Liver (tissue), 9 donors: Measurements from ENCODE around the gene SPDYC. TPM values are rescaled to one million over a fixed set of nuclear protein-coding genes. Genes with fewer than 3 reads are reported as not detected.

ENCODE experiments used
- DNase-seq: peaks from one replicate; pipeline ENCODE4 v3.0.0-alpha.2; 2017; ENCODE audit warnings: low spot score
- H3K27ac ChIP-seq, 2 donors: one replicate each; pipeline ENCODE4 v1.7.0; 2013; ENCODE audit warnings: inconsistent platforms in 2 of 2, low read length in 2 of 2, control low read depth in 1 of 2, low read depth in 1 of 2, mild to moderate bottlenecking in 1 of 2
- H3K27me3 ChIP-seq, 4 donors: one replicate each; pipeline versions ENCODE4 v1.6.1 to v1.7.0; 2013; ENCODE audit warnings: low read length in 3 of 4, inconsistent platforms in 1 of 4, mild to moderate bottlenecking in 1 of 4, moderate library complexity in 1 of 4; ENCODE audit not compliant: control insufficient read depth in 4 of 4, insufficient read depth in 4 of 4
- H3K36me3 ChIP-seq, 4 donors: one replicate each; pipeline versions ENCODE4 v1.6.1 to v1.7.0; 2013; ENCODE audit warnings: low read length in 3 of 4, mild to moderate bottlenecking in 3 of 4, low read depth in 1 of 4, moderate library complexity in 1 of 4; ENCODE audit not compliant: control insufficient read depth in 4 of 4, insufficient read depth in 3 of 4
- H3K4me1 ChIP-seq, 4 donors: one replicate each; pipeline versions ENCODE4 v1.6.1 to v1.7.0; 2013; ENCODE audit warnings: low read length in 3 of 4, mild to moderate bottlenecking in 3 of 4, moderate library complexity in 1 of 4; ENCODE audit not compliant: control insufficient read depth in 4 of 4, insufficient read depth in 4 of 4
- H3K4me3 ChIP-seq, 3 donors: one replicate each; pipeline versions ENCODE4 v1.6.1 to v1.7.0; 2013; ENCODE audit warnings: low read length in 3 of 3, control low read depth in 1 of 3, low read depth in 1 of 3, mild to moderate bottlenecking in 1 of 3
- H3K9ac ChIP-seq, 2 donors: one replicate each; pipeline ENCODE4 v1.7.0; 2013; ENCODE audit warnings: low read length in 2 of 2, mild to moderate bottlenecking in 2 of 2, moderate library complexity in 2 of 2, control low read depth in 1 of 2, low read depth in 1 of 2
- H3K9me3 ChIP-seq, 4 donors: one replicate each; pipeline versions ENCODE4 v1.6.1 to v1.7.0; 2013; ENCODE audit warnings: low read length in 3 of 4; ENCODE audit not compliant: control insufficient read depth in 4 of 4
- ATF3 ChIP-seq: IDR thresholded peaks from 2 replicates; pipeline ENCODE4 v1.6.1; 2016; ENCODE audit warnings: antibody characterized with exemption
- CTCF ChIP-seq: fragments of 150-350 bp; IDR thresholded peaks from 2 replicates; pipeline ENCODE4 v1.5.1; 2017; ENCODE audit warnings: improper control_type of control experiment, low read depth, low read length; ENCODE audit not compliant: missing input control
- EGR1 ChIP-seq, 2 donors: IDR thresholded peaks; 2 replicates each; pipeline ENCODE4 v1.6.1; 2016 to 2018; ENCODE audit warnings: antibody characterized with exemption in 2 of 2, low read depth in 2 of 2
- FOXA1 ChIP-seq: IDR thresholded peaks from 2 replicates; pipeline ENCODE4 v1.6.1; 2016; ENCODE audit warnings: antibody characterized with exemption
- FOXA2 ChIP-seq: IDR thresholded peaks from 2 replicates; pipeline ENCODE4 v1.6.1; 2016; ENCODE audit warnings: antibody characterized with exemption
- GABPA ChIP-seq, 2 donors: IDR thresholded peaks in 1 of 2; conservative IDR thresholded peaks in 1 of 2; 2 replicates each; pipeline ENCODE4 v1.6.1; 2016; ENCODE audit warnings: antibody characterized with exemption in 2 of 2, mild to moderate bottlenecking in 1 of 2, moderate library complexity in 1 of 2
- HNF4A ChIP-seq, 2 donors: conservative IDR thresholded peaks; 2 replicates each; pipeline ENCODE4 v1.6.1; 2016; ENCODE audit warnings: antibody characterized with exemption in 2 of 2, mild to moderate bottlenecking in 2 of 2
- HNF4G ChIP-seq: IDR thresholded peaks from 2 replicates; pipeline ENCODE4 v1.6.1; 2016; ENCODE audit warnings: antibody characterized with exemption
- MAX ChIP-seq: IDR thresholded peaks from 2 replicates; pipeline ENCODE4 v1.6.1; 2016; ENCODE audit warnings: antibody characterized with exemption
- NR2F2 ChIP-seq: IDR thresholded peaks from 2 replicates; pipeline ENCODE4 v1.6.1; 2016; ENCODE audit warnings: antibody characterized with exemption
- REST ChIP-seq: IDR thresholded peaks from 2 replicates; pipeline ENCODE4 v1.6.1; 2016; ENCODE audit warnings: antibody characterized with exemption, mild to moderate bottlenecking
- RXRA ChIP-seq, 2 donors: IDR thresholded peaks; 2 replicates each; pipeline ENCODE4 v1.6.1; 2017 to 2018; ENCODE audit warnings: antibody characterized with exemption in 2 of 2, mild to moderate bottlenecking in 1 of 2
- SP1 ChIP-seq: IDR thresholded peaks from 2 replicates; pipeline ENCODE4 v1.6.1; 2018; ENCODE audit warnings: antibody characterized with exemption, mild to moderate bottlenecking
- TAF1 ChIP-seq: conservative IDR thresholded peaks from 2 replicates; pipeline ENCODE4 v1.6.1; 2016; ENCODE audit warnings: antibody characterized with exemption, mild to moderate bottlenecking
- YY1 ChIP-seq: IDR thresholded peaks from 2 replicates; pipeline ENCODE4 v1.6.1; 2016; ENCODE audit warnings: antibody characterized with exemption, mild to moderate bottlenecking
- ZBTB33 ChIP-seq: IDR thresholded peaks from 2 replicates; pipeline ENCODE4 v1.6.1; 2016; ENCODE audit warnings: antibody characterized with exemption
- WGBS: extraction: QIAGEN DNeasy Blood & Tissue Kit; methylation state at CpG from one replicate; pipeline ENCODE4 v1.1.7; 2013; 5-methylcytosine and 5-hydroxymethylcytosine counted together
- polyA plus RNA-seq, 2 donors: library from polyadenylated mRNA; stranded (reverse) in 1 of 2; unstranded in 1 of 2; fragments of 200-250 nt in 1 of 2; fragments of >200 nt in 1 of 2; fragmentation: Nextera tagmentation in 1 of 2; extraction: Ambion mirVana in 1 of 2; gene quantifications; one replicate each; pipeline versions ENCODE4 v1.2.1 to v1.2.3, GENCODE V29; 2013 to 2015
- total RNA-seq, 2 donors: library from RNA; depleted of rRNA; stranded (reverse); fragments of >200 nt; gene quantifications; one replicate each; pipeline ENCODE4 v1.2.3, GENCODE V29; 2014
- donor health status: healthy.
- donor health status: healthy.
- donor health status: healthy.
- donor health status: healthy.
- donor health status: healthy.

Gene SPDYC
- total and polyA plus RNA-seq, 4 donors = 0.08 to 1.1 (median 0.52) TPM; not detected in 1

GRCh38 chr11:65211293-65212105, 41.5 kb downstream of the SPDYC start:
- H3K9ac ChIP-seq = no peak overlapping the region
- DNase-seq = no peak
- peaks cover 12 to 29% (median 15%) of the 10 kb centered on the region in 4 donors for H3K4me1 ChIP-seq
- TF ChIP-seq HNF4A (conservative IDR thresholded peaks at IDR 0.05) (no peak), YY1 (no peak), REST (no peak), TAF1 (no peak), FOXA1 (no peak), ATF3 (no peak), MAX (no peak), SP1 (no peak), FOXA2 (no peak), RXRA (IDR thresholded peaks at IDR 0.05) (no peak), HNF4G (no peak), GABPA (IDR thresholded peaks at IDR 0.05 in 1 of 2, conservative IDR thresholded peaks at IDR 0.05 in 1 of 2) (no peak), ZBTB33 (no peak), CTCF (no peak), EGR1 (IDR thresholded peaks at IDR 0.05; ENCODE audit: low read depth in 2 of 2) (no peak), NR2F2 (no peak)
- no peaks in the 10 kb centered on the region for H3K9me3 ChIP-seq
- H3K27me3 ChIP-seq = no peaks in the 10 kb centered on the region
- H3K36me3 ChIP-seq = peaks cover 3 to 19% (median 8%) of the 10 kb centered on the region in 4 donors
- H3K4me3 ChIP-seq = no peak overlapping the region
- no peak overlapping the region for H3K27ac ChIP-seq
- 84% methylated on average over 29 of the region's 29 CpGs for WGBS
